ENCODE results near the gene TNFAIP8.
"Not testable (repeated sequence)": the region's sequence is repeated elsewhere in the genome, so short reads cannot be mapped to it uniquely, and the experiment has no call there.

TNFAIP8 gene

DNA sequence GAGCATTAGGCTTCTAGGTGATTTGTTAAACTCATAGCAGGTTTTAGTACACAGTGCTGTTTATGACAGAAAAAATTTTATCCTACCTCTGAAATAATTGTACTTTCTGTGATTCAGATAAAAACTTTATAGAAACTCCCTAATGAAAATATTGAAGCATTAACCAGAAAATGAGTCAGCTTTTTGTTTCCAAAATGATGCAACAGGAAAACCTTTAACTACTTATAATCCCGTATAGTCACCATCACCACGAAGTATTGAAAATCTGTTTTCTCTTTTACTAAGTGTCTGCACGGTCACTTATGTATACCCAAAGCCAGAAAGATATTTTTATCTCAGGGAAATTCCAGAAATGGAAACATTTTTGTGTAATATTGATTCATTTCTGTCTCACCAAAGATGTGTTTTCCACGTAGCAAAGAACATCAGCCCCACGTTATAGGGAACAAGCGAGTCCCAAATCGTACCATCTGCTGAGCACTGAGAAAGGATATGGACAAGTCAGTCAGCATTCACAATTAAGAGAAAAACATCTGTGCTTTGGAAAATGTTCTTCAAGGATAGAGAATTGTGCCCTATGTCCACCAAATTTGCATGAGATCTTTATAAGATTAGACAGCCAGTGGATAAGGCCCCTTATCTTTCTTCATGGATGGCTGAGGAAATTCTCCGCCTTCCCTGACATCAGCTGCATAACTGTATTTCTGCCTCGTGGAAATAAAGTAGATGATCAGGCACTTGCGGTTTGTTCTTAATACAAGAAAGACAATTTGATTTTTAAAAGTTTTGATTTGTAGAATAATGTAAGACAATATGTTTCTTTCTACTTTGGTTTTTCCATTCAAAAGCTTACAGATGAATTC is 41.9 kb downstream of the TNFAIP8 start:
- ATAC-seq = peak; percentile 86

GRCh38 chr5:119398727-119399466 is 43.1 kb downstream of the TNFAIP8 start:
- no peak for ATAC-seq

- peak; percentile 19 to 32 for ATAC-seq
Observed at GRCh38 chr5:119400245-119400644, 44.4 kb downstream of the TNFAIP8 start.

DNA sequence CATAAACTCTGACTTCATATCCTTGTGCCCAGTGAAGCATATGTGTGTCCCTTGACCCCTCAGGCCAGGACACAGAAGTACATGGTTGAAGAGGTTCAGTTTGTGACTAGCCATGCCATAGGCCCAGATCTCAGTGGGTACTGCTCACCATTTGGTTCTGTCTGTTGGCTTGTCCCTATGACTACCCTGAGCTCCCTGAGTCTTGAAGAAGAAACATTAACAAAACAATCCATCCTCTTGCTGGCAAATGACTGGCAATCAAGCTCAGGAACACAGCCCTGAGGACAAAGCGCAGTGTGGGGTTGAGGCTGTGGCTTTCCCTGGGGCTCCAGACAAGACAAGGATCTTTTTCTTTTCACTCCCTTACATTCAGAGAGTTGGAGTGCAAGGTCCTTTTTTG is 46.3 kb downstream of the TNFAIP8 start:
- ATAC-seq = no peak

- ATAC-seq = no peak
Observed at GRCh38 chr5:119402555-119402954, 46.7 kb downstream of the TNFAIP8 start.

- no peak for ATAC-seq
Observed at GRCh38 chr5:119404033-119404432, 48.2 kb downstream of the TNFAIP8 start.

GRCh38 chr5:119405419-119405818 is 49.6 kb downstream of the TNFAIP8 start:
- ATAC-seq = peak in 1 of 2 donors; percentile 25

- ATAC-seq = no peak
Observed at GRCh38 chr5:119406551-119407110, 50.8 kb downstream of the TNFAIP8 start.

DNA sequence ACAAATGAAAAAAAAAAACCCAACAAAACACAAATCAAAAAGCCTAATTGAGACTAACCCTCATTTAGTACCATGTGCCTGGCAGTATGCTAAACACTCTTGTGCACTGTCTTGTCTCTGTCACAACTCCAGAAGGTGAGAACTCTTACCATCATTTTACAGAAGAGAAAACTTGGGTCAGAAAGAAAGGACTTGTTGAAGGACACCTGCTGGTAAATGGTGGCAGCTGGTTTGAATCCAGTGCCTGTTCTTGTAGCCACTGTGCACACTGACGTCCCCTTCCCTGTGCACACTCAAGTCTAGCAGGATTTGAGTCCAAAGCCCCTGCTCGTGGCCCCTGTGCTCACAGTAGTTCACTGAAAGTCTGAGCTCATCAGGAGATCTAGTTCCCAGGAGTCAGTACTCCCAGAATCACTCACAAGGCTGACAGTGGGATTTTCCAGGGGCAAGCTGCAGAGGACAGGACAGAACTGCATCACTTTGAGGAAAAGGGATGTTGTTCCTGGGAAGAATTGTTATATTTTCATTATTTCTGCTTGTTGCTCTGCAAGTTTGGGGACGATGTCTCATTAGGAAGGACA is 53.5 kb downstream of the TNFAIP8 start:
- peak in 1 of 2 donors; percentile 11 for ATAC-seq

DNA sequence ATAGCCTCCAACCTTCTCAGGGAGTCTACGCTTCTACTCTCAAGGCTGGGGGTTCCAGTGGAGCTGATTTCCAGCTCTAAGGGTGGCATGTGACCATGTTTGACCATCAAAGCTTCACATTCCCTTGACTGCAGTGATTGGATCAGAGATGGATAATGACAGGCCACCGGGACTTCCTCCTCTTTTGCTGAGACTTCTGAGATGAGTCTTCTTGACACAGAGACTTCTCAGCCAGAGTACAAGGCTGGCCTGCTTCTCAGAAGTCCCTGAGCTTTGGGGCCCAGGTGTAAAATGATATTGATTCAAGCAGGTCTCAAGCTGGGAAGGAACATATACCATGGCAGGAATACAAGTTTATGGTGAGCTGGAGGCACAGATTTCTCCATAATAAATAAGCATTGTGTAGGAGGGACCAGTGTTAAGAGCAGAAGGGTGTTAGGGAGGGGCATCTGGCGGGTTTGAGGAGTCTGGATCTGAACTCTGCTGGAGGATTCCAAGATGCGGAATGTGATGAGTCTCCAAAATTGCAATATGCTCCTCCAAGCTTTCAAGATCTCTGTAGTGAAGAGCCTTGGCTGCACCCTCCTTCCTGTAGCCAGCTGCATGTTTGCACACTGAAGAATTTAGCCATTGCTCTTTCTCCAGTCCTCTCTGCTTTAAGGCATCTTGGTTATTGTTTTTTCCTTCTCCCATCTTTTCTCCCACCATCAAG is 54.8 kb downstream of the TNFAIP8 start:
- no peak for ATAC-seq

- peak; percentile 72 to 75 for ATAC-seq
Observed at GRCh38 chr5:119411361-119412278, 55.8 kb downstream of the TNFAIP8 start.

DNA sequence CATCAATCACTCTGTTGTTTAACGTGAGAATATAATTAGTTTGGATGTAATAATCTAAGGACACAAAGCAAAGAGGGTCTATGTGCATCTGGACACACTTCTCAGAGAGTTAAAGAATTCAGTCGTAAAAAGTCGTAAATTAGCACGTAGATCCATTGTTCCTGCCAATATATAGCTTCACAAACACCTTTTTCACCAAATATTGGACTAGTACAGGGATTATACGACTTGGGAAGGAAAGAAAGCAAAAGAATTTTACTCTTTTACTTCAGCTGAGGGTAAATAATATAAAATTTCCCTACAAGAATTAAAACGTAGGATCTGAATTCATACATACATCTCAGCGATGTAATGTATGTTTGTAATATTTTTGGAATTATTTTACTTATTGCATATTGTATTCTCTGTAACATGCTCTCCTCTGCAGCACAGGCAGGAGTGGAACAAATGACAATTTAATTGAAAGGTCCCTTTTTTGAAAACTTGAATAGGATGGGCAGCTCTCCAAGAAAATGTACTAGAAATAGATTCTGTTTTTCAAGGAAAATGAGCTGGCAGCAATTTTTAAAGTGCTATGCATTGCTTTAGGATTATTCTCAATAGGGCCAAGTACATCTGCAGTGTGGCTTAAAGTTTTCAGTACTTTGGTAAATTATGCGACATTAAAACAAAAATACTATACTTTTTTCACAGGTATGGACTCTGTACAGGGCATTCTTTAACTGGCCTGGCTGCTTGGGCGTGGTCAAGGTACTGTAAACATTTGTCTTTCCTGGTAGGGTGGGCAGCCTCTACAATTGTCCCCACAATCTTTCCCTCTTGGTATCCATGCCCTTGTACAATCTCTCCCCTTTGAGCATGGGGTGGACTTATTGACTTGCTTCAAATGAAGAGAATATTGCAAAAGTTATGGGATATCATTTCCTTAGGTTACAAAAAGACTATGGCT is 56.7 kb downstream of the TNFAIP8 start:
- no peak for ATAC-seq

- not testable (repeated sequence) for ATAC-seq
Observed at GRCh38 chr5:119414124-119414734, 58.4 kb downstream of the TNFAIP8 start.

DNA sequence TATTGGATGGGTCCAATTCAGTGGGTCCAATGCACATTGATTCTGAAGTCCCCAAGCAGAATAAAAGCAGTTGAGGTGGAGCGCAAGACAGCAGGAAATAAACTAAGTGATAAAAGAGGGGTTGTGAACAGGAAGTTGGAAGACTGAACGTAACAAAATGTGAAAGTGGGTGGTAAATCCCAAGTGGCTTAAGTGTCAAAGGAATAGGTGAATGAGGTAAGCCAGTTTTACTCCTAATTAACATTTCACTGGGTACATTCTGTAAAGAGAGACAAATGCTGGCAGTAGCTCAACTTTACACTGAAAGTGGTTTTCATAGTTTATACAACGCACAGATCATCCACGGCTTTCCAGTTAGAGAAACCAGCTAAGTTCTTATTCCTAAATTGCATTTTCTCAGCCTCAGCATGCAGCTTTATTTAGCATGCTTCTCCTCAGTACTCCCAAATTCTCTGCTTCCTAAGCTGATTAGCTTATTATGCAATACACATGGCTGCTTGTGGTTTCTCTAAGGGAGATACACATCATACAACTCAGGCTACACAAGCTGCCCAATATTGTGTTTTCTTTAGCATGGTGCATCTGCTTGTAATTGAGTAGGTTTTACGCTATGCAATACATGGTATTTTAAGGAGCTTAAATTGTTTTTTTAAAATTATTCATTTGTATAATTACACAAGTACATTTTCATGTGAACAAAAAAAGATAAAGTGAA is 62.2 kb downstream of the TNFAIP8 start:
- ATAC-seq = no peak

GRCh38 chr5:119418606-119419100 is 62.8 kb downstream of the TNFAIP8 start:
- no peak for ATAC-seq

- ATAC-seq = no peak
Observed at GRCh38 chr5:119420169-119420568, 64.3 kb downstream of the TNFAIP8 start.

DNA sequence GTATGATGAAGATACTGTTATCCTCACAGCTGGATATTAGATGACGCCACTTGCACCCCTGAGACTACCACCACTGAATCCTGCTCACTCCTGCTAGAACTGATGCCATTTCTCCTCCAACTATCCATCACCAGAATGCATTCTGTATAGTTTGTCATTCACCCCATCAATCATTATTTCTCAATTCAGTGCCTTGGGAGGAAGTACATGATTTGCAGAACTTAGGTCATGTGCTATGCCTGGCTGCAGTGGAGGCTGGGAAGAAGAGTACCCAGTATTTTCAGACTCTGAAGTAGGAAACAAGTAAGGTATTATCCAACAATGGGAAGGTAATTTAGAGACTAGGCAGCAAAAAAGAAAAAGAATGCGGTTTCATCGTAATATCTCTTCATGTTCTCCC is 70.2 kb downstream of the TNFAIP8 start:
- no peak for ATAC-seq

DNA sequence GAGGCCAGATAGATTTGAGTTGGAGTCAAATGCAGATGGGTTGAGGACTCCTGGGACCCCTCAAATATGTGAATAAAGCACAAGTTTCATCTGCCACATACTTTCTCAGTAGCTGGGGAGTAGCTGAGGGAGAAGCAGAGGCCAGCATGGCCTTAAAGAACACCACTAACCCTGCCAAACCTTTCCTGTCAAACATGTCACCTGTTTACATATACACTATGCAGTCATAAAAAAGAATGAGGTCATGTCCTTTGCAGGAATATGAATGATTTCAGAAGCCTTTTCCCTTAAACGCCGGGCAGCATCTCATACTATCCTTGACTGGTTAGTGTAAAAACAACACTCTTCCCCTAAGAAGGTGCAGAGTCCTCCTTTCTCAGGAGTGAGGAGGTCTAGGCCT is 71.2 kb downstream of the TNFAIP8 start:
- no peak for ATAC-seq

DNA sequence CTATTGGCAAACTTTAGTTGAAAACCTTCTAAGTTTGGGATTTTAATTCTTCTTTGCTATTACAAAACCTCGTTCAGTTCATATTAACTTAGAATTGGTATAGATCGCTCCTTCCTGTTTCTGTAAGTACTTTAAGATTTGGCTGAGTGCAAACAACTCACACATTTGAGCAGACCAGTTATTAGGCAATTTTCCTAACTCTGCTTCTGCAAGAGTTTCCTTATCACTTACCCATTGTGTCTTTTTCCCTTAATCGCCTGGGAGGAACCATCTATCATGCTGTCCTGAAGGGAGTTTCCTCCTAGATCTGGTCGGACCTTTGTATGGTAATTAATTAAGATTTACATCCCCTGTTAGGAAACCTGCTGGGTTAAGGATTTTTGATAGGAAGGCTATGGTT is 71.8 kb downstream of the TNFAIP8 start:
- not testable (repeated sequence) for ATAC-seq

All from activated CD4-positive, CD25-positive, alpha-beta regulatory T cell treated with anti-CD3 and anti-CD28 coated beads, Interleukin-2, amount 50 U/mL, for 24 hours (primary cell).